GM19239 (cell line): ENCODE data around the gene ECPAS.
"Not testable (repeated sequence)": the region's sequence is repeated elsewhere in the genome, so short reads cannot be mapped to it uniquely, and the experiment has no call there.

Source experiments
- DNase-seq: peaks from one replicate; pipeline ENCODE4 v3.0.0; 2011; ENCODE audit warnings: low spot score; ENCODE audit not compliant: insufficient read length
- FAIRE-seq: peaks from 2 replicates; lab custom pipeline; 2011; peaks lifted over from hg19 to GRCh38; lab: Jason Lieb, UNC

The ECPAS gene

GRCh38 chr9:111481885-111482636 lies 2.1 kb downstream of the ECPAS start:
- DNase-seq (no peak), FAIRE-seq (no peak)

- FAIRE-seq (no peak), DNase-seq (no peak)
Measured at GRCh38 chr9:111477677-111478076, 6.5 kb downstream of the ECPAS start.

GRCh38 chr9:111475195-111475594 lies 9.0 kb downstream of the ECPAS start:
- no peak for FAIRE-seq
- DNase-seq = no peak

GRCh38 chr9:111474385-111474784 lies 9.8 kb downstream of the ECPAS start:
- FAIRE-seq (no peak), DNase-seq (no peak)

GRCh38 chr9:111467778-111468367 lies 16.3 kb downstream of the ECPAS start:
- FAIRE-seq (no peak), DNase-seq (no peak)

- FAIRE-seq = no peak
- DNase-seq = no peak
Measured at GRCh38 chr9:111463048-111463447, 21.1 kb downstream of the ECPAS start.

- FAIRE-seq (no peak), DNase-seq (no peak)
Measured at GRCh38 chr9:111458139-111459009, 25.8 kb downstream of the ECPAS start.

- DNase-seq = no peak
- FAIRE-seq = peak; percentile 68
Measured at GRCh38 chr9:111456529-111456928, 27.7 kb downstream of the ECPAS start.

- FAIRE-seq (no peak), DNase-seq (no peak)
Measured at GRCh38 chr9:111455638-111456037, 28.5 kb downstream of the ECPAS start.

- no peak for DNase-seq
- FAIRE-seq = no peak
Measured at GRCh38 chr9:111454751-111455150, 29.4 kb downstream of the ECPAS start.

GRCh38 chr9:111451570-111451969 lies 32.6 kb downstream of the ECPAS start:
- DNase-seq = no peak
- no peak for FAIRE-seq

GRCh38 chr9:111450124-111450523 lies 34.1 kb downstream of the ECPAS start:
- DNase-seq = no peak
- no peak for FAIRE-seq

GRCh38 chr9:111449705-111450104 lies 34.5 kb downstream of the ECPAS start:
- DNase-seq = no peak
- FAIRE-seq = no peak

- not testable (repeated sequence) for FAIRE-seq, DNase-seq
Measured at GRCh38 chr9:111445799-111446198, 38.4 kb downstream of the ECPAS start.

GRCh38 chr9:111443454-111443853 lies 40.7 kb downstream of the ECPAS start:
- DNase-seq = no peak
- FAIRE-seq = no peak

- FAIRE-seq = no peak
- no peak for DNase-seq
Measured at GRCh38 chr9:111442360-111443027, 41.7 kb downstream of the ECPAS start.

- FAIRE-seq (no peak), DNase-seq (no peak)
Measured at GRCh38 chr9:111440226-111440625, 44.0 kb downstream of the ECPAS start.

- DNase-seq (no peak), FAIRE-seq (no peak)
Measured at GRCh38 chr9:111438541-111439235, 45.5 kb downstream of the ECPAS start.

- no peak for FAIRE-seq
- DNase-seq = no peak
Measured at GRCh38 chr9:111436571-111436970, 47.6 kb downstream of the ECPAS start.

GRCh38 chr9:111433082-111433481 lies 51.1 kb downstream of the ECPAS start:
- DNase-seq (no peak), FAIRE-seq (no peak)
